ENCODE results near the gene ATP5MG.

The ATP5MG gene

GRCh38 chr11:118442908-118443589, 41.6 kb downstream of the ATP5MG start:
- no peak for DNase-seq (ENCODE audit: low read depth)

- DNase-seq (ENCODE audit: low read depth), result no peak
These were observed 42.3 kb downstream of the ATP5MG start for GRCh38 chr11:118443590-118444218.

- DNase-seq (ENCODE audit: low read depth), result no peak
These were observed 46.0 kb downstream of the ATP5MG start for GRCh38 chr11:118447423-118447822.

GRCh38 chr11:118448294-118448693, 46.9 kb downstream of the ATP5MG start:
- DNase-seq (ENCODE audit: low read depth), result no peak

GRCh38 chr11:118449316-118449918, 48.0 kb downstream of the ATP5MG start:
- DNase-seq (ENCODE audit: low read depth), result no peak

GRCh38 chr11:118450451-118450850, 49.0 kb downstream of the ATP5MG start:
- no peak for DNase-seq (ENCODE audit: low read depth)

Measured in activated T-cell treated with anti-CD3 and anti-CD28 coated beads for 24 hours (primary cell).